Raji (cell line): ENCODE results near the gene ADORA2A.

Experiments used
- POLR2A ChIP-seq: IDR thresholded peaks from 2 replicates; pipeline ENCODE4 v1.6.1; 2011; ENCODE audit warnings: low read depth, low read length, control low read depth; ENCODE audit not compliant: insufficient read depth

The ADORA2A gene

GRCh38 chr22:24400034-24400725 is 27.2 kb upstream of the ADORA2A start:
- peak; percentile 31; the same call in 1 of the 2 replicates for TF ChIP-seq POLR2A

- peak; percentile 37; the same call in 1 of the 2 replicates for TF ChIP-seq POLR2A
Measured at GRCh38 chr22:24400726-24401596, 26.4 kb upstream of the ADORA2A start.

GRCh38 chr22:24401931-24402367 is 25.4 kb upstream of the ADORA2A start:
- no peak for TF ChIP-seq POLR2A

- TF ChIP-seq POLR2A, result no peak
Measured at GRCh38 chr22:24402460-24403192, 24.8 kb upstream of the ADORA2A start.

DNA sequence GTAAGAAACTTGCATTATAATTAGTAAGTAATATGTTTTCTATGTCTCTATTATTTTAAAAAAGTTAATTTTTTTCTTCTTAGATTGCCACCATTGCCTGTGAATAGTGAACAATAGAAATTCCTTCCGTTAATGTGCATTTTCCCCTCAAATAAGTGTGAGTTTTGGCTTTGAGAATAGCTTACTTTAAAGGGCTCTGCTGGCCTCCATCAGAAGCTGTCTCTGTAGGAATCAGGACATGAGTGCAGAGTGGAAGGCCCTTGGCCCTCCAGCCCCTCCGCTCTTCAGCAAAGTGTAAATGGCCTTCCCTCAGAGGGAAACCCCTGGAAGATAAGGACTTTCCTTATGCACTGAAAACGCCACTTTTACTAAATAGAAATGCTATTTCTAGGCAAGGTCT is 24.1 kb upstream of the ADORA2A start:
- no peak for TF ChIP-seq POLR2A

- no peak for TF ChIP-seq POLR2A
Measured at GRCh38 chr22:24404561-24405275, 22.7 kb upstream of the ADORA2A start.

- TF ChIP-seq POLR2A, result no peak
Measured at GRCh38 chr22:24405631-24406321, 21.6 kb upstream of the ADORA2A start.

DNA sequence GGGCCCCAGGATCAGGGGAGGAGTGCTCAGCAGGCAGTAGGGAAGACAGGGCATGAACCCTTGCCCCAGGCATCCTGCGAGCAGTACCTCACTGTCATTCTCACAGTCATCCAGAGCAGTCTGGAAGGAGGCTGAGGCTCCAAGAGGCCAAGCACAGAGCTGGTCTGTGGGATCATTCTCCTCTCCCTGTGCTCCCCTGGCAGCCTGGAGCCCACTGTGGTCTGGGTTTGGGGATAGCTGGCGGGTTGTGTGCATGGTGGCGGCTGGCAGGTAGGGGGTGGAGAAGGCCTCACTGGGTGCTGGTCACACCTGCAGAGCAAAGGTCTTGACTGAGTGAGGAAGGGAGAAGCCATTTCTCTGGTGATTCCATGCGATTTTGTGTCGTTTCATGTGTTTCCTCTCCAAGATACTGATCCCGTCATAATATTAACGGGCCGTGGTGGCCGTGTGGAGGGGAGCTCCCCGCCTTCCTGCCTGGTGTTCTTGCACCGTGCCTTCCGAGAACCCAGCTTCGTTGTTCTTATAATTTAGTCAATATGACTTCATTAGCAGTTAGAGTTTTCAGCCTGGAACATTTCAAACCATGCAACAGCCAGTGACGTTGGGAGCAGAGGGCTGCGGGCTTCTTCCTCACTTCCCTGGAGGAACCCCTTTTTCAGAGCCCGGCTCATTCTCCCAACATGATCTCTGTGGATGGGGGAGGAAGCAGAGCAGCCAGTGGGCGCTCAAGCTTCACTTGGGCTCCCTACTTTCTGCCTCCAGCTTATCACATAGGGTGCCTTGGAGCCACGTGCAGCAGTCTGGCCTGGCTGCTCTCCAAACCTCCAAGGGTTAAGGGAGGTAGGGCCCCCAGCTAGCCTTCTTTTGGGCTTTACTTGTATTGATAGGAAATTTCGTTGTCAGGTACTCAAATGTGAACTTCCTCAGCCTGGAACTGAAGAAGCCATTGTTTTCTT is 20.8 kb upstream of the ADORA2A start:
- TF ChIP-seq POLR2A, result no peak

GRCh38 chr22:24407278-24407665 is 20.1 kb upstream of the ADORA2A start:
- no peak for TF ChIP-seq POLR2A

DNA sequence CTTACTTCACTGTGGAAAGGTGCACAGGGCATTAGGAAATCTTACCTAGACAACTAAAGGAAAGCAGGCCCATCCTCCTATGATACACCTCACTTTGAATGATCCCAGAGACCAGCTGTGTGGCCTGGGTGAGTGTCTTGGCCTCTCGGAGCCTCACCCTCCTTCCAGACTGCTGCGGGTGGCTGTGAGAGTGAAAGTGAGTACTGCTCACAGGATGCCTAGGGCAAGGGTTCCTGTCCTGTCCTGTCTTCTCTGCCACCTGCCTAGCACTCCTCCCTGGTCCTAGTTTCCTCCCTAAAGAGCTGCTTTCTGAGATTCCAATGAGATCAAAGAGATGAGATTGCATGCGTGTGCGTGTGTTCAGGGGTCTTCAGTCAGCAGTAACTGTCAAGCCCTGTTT is 19.5 kb upstream of the ADORA2A start:
- TF ChIP-seq POLR2A, result no peak

GRCh38 chr22:24408630-24409029 is 18.8 kb upstream of the ADORA2A start:
- TF ChIP-seq POLR2A, result no peak

GRCh38 chr22:24409707-24410106 is 17.7 kb upstream of the ADORA2A start:
- no peak for TF ChIP-seq POLR2A
